GM19324 (cell line): ENCODE measurements around the gene GUCY1A2.

ENCODE experiments used
- ATAC-seq: cut with Tn5 transposase; IDR thresholded peaks from one replicate; pipeline ENCODE4 v1.9.1; 2021; ENCODE audit warnings: mild to moderate bottlenecking, moderate library complexity; ENCODE audit not compliant: unreplicated experiment, low FRiP score

The GUCY1A2 gene

DNA sequence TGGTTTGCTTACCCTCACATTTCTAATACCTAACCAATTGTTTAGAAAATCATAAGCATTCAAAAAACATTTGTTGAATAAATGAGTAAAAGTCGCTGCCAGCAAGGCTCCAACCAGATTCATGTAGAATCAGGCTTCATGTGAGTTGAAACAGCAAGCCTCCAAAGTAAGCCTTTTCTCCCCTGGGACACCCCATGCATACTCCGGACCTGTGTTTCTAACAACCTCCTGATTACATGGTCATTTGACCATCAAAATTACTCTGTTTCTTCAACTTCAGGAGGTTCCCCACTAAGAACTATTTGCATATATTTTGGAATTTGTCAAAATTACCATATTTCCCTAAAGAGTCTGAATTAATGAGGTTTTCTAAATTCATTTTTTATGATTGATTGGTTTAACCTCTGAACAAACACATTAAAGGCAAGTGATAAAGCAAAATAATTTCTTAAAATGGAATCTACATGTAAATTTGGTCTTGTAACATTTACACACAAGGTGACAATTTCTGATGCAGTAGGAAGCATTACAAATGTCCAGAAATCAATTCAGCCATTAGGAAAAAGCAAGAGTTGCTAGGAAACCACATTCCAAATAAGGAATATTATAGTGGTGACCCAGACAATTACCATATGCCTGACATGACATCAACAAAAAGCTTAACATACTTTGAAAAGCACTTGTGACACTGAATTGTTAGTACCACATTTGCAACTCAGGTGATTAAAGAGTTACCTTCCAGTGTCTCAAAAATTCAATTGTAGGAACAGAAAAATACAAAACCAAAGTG is 252.6 kb downstream of the GUCY1A2 start:
- ATAC-seq: no peak

DNA sequence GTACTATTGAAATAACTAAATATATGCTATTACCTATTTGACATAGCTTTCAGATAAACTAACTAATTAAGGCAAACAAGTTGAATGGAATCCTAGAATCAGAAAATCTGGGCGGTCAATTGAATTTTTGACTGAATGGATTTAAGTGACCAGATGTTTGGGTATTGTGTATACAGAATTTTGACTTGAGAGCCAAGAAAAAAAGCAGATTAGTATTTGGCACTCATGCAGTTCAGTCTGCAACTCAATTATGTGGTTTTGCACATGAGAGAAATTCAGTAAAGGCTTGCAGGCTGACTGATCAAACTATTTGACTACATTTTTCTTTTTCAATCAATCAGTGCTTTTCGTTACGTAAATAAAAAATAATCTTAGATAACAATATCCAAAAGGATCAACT is 254.8 kb downstream of the GUCY1A2 start:
- ATAC-seq: no peak

DNA sequence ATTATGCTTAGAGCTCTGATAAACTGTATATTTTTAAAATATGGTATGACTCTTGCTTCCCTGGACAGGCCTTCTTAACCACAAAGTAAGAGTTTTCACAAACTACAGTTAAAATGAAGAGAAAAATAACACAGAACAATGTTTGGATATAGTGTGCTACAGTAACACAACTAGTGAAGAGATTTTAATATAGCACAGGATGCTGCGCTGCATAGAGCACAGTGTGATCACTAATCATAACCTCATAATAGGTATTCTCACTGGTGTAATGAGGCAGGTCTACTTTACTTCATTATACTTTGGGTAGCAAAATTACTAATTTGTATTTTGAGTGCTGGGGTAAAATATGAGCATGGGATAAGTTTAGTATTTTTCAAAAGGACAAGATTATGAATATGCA is 256.5 kb downstream of the GUCY1A2 start:
- ATAC-seq: no peak

DNA sequence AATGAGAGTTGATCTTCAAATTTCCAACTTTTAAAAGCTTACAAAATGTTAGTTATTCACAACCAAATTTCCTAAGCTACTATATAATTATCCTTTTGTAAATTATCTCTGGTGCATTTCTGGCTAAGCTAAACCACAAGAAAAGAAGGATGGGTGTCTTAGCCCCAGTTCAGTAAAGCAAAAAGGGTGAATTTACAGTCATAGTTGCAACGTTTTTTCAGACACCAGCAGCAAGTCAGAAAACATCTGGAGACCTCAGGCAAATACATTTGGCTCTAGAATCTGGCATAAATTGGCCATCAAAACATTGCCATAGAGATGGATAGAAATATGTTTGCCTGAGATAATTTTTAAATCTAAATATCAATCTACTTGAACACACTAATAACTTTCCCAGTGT is 257.0 kb downstream of the GUCY1A2 start:
- no peak for ATAC-seq

DNA sequence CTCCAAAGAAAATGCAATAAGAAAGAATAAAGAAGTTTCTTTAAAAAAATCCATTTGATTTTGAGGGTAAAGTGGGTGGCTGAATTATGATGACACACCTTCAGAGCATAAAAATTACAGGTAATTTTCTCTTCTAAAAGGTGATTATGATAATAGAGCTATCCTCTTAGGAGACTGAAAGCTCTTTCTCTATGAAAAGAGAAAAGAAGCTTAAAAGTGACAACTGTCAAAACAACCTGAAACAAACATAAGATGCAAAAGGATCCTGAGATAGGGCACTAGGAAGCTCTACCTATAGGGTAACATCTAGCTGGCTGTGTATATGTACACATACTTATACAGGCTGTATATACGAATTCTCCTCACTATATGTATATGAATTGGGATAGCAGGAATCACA is 270.2 kb downstream of the GUCY1A2 start:
- no peak for ATAC-seq

DNA sequence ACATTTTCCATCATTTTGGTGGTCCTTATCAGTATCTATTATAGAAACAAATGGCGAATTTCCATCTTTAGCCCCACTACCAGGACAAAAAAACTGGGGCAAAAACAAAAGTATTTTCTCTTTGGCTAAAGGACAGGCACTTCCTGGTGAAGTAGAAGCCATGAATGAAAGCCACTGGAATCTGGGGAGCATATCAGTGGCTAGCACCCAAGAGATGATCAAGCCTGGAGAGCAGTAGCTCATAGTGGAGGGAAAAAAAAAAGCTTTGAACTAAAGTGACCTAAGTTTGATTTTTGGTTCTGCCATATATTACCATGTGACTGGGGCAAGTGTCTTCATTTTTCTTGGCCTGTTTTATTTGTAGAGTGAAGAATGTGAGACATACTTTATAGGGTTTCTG is 272.3 kb downstream of the GUCY1A2 start:
- no peak for ATAC-seq

DNA sequence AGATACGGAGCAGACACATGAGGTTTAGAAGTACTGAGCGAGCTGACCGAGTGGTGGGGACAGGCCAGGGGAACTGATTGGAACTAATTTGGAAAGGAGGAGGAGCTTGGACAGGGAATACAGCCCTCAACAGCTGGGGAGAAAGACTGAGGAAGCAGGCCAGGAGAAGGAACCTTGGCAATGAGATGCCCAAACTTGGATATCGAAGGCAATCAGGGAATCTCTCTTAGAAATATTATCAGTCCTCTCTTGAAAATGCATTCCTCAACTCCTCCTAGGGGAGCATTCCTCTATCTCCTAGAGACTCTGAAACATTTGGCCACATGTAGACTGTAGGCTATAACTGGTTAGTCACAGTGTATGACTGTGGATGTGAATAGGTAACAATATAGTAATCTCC is 284.6 kb downstream of the GUCY1A2 start:
- no peak for ATAC-seq

DNA sequence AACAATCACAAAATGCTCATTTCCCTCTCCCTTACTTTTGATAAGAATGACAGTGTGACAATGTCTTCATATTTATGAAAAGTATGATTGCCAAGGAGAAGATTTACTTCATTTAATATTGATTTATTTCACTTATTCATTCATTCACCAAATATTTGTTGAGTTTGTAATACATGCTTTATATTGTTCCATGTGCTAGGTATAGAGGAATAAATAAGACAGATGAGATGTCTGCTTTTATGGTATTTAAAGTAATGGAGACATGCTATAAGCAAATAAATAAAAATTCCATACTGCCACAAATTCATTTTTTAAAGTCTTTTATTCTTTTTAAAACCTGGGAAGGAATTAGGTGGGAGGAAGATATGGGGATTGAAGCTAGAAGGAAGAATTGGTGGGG is 289.4 kb downstream of the GUCY1A2 start:
- no peak for ATAC-seq

DNA sequence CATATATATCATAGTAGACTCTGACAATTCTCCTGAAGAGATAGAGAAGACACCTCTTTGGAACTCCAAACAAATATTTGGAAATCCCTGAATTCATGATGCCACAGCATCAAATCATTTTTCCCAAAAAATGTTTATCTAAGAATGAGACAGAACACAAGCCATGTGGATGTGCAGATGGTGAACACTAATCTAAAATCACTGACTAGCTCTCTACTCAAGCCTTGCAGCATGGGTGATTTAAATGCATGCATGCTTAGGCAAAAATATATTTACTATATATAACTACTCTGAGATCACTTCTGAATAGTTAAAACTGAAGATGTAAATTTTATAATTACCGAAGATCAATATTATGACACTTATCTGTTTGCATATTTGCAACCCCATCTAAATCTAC is 289.9 kb downstream of the GUCY1A2 start:
- ATAC-seq: no peak

DNA sequence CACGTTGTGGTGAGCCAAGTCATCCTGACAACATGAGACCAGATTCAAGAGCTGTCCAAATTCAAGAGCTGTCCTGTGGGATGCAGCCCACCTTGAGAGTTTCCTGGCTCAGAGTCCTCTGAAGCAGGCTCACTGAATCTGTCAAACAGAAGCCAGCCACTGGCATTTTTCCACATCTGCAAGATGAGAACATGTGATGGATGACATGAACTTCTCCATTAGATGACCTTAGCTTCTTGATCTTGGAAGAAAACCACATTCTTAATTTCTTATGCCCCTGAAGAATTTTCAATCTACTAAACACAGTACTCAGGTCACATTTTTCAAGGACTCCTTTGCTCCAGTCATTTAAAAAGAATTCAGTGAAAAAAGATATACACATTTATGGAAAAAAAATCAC is 291.0 kb downstream of the GUCY1A2 start:
- no peak for ATAC-seq

DNA sequence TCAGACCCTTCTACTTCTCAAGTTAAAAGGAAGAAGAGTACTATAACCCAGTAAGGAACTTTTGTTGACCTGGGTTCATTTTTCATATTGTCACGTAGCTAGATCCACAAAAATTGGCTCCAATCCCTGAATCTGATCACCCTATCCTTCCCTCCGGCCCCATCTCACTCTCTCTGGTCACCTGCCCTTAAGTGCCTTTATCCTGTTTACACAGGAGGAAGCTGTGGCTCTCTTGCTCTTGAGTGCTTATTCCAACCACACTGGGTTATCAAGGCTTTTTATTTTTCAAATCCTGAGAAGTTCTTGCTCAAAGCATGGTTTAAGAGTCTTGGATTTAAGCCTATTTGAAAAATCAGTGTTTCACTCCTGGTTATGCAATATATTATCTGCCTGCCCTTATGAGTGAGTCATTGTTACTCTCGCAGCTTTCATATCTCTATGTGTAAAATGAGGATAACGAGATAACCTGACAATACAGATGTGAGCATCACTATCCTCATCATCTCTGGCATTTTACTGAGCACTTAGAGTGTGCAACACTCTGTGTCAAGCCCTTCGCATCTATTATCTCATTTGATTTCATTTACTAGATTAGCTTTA is 293.9 kb downstream of the GUCY1A2 start:
- ATAC-seq: no peak

DNA sequence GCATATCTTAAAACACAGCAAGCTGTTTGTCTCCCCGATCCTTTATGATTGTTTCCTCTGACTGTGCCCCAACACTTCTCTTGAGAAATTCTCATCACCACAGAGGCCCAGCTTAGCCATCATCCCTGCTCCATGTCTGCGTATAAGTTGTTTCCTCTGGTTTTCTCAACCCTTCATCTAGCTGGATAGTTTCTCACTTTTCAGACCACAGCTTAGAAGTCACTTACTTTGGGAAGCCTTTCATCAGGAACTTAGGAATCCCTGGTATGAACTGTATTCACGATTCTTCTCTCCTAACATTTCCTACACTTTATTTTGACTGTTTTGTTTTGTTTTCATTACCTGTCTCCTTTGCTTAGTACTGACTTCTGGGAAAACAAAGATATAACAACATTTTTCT is 295.2 kb downstream of the GUCY1A2 start:
- no peak for ATAC-seq

DNA sequence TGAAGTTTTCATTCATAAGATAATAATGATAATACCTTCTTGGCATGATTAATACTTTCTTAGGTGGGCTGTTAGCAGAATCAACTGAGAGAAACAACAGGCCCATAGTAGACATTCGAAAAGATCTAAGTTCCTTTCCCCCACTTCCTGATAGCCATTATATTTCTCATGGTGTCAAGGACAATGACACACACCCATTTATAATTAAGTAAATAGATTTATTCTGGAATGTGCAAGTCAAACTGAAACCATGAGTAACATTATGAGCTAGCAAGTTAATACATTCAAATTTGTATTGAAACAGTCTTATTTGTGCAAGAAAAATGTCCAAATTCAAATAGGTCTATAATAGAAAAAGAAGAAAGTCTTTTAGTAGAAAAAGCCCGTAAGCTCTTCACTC is 301.1 kb downstream of the GUCY1A2 start:
- ATAC-seq: no peak

DNA sequence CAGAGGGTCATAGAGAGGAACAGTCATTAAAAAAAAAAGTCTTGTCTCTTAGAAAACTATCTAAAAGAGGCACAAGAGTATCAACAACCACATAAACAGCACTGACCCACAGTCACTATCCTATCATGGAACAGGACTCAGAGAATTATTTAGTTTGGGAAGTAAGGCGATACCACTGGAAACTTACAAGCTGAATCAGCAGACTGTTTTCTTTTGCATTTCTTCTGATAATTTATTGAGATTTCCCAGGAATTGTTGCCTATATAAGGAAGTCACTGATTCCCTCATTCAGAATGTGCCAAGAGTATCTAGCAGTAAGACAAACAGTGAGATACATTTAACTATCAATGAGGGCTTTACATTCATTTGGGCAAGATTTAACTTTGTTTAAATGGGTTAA is 304.1 kb downstream of the GUCY1A2 start:
- no peak for ATAC-seq

DNA sequence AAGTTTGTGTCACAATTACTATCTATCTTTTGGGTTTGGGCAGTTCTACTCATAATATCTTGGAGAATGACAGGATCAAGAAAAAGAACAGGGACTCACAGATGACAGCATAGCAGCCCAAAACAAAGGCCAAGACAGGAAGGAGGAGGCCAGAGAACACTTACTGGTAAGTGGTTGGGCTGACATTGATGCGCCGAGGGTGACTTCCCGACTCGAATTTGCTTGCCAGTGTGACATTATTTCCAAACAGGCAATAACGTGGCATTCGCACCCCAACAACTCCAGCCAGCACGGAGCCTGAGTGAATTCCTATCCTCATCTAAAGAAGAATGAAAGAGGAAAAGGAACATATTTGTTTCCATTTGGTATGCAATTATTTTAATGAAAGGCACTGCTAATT is 309.9 kb downstream of the GUCY1A2 start:
- ATAC-seq: no peak

DNA sequence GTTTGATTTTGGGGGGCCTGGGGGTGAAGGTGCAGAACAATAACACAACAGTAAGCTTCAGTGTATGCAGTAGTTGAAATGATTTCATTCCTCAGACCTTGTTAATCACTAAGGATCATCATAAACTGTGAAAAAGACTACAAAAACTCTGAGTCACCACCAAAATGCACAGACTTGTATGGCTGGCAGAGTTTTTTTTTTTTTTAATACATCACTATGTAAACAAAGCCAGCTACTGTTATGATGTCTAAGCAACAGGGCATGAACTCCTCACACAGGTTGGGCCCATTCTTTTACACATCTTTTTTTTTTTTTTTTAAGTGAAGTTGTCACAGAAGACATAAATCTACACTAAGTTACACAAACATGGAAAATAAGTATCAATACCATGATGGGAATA is 311.9 kb downstream of the GUCY1A2 start:
- ATAC-seq: no peak

DNA sequence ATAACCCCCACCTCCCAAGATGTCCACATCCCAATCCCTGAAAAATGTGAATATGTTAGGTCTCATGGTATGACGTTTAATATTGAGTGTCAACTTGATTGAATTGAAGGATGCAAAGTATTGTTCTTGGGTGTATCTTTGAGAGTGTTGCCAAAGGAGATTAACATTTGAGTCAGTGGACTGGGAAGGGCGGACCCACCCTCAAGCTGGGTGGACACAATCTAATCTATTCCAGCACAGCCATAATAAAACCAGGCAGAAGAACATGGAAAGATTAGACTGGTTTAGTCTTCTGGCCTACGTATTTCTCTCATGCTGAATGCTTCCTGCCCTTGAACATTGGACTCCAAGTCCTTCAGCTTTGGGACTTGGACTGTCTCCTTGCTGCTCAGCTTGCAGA is 315.5 kb downstream of the GUCY1A2 start:
- no peak for ATAC-seq

DNA sequence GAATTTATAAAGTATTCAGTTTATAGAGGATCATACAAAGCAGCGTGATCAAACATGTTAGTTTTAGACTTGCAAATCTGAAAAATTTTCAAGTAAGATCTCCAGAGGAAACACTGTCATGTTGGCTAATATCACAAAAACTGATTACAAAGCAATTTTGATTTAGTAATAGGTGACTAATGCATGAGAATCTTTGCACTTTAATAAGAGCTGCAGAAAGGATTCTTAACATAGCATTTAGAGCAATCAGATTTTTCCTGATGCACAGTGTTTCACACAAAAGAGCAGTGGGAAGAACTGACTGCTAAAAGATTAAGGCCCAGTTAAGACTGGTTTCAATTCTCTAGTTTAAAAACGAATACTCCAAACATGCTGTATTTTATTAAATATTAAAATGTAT is 321.2 kb downstream of the GUCY1A2 start:
- ATAC-seq: no peak

DNA sequence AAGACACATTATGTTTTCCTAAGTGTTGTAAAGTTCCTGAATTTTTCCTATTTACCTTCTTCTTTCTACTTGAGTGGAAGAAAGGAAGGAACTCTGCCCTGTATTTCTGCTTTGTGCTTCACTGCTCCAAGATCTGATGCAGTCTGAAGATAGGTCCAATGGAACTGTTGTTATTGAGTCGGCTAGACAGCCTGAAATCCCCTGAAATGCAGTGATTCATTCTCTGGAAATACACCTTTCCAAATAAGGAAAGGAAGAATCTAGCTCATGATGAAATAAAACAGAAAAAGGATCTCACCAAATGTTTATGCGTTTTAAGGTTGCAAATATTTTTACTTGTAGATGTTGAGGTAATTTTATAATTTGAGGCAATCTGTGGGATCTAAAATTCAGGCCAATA is 322.8 kb downstream of the GUCY1A2 start:
- ATAC-seq: no peak

DNA sequence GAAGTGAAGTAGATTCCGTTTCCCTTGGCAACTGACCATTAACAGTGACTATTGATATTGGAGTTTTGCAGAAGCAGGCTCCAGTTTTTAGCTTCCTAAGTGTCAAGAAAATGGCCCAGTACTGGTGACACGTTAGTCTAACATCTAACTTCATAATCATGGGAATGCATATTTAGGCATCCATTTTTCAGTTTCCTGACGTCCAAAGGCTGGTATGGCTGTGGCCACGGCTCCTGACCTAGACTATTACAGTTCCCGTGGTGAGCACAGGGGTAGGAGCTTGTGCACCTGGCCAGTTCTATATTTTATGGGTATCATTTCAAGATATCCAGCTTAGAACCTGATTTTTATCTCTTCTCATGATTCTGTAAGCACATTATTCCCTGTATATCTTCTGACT is 323.8 kb downstream of the GUCY1A2 start:
- ATAC-seq: no peak

DNA sequence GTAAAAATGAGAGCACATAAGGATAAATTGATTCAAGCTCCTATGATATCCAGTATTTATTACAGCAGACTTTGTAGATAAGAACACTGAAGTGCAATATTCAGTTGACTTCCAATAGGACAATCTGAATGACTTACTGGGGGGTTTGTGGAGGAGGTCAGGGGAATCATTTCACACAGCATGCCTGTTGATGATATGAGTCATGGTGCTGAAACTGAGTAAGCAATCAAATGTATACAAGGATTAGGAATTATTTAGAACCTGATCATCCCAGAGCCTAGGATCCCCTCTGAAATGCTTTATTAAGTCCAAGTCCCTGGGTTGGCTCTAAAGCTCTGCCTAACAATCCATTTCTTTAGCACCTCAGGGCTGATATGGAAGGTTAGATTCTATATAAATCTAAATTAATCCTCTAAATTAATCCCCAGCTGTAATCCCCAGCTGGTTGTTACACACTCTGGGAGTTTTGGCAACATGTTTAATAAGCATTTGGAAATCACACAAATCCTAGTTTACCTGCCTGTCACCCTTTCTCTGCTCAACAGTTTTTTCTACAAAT is 326.4 kb downstream of the GUCY1A2 start:
- ATAC-seq: no peak

DNA sequence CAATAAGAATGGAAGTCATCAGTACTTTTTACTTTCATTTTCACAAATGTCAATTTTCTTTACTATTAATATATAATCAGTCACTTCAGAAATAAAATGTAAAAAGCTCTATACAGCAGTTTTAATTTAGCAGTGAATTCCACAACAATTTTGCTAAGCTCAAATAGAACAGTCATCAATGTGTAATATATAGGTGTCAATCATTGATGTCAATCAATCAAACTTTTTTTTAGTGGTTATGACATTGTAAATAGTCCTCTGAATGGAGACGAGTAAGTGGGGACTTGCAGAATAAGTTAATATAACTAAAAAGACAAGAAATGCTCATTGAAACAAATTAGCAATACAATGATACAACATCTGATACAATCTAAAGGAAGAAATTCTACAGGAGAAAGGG is 327.4 kb downstream of the GUCY1A2 start:
- ATAC-seq: no peak
